ENCODE results near the gene RENBP. TPM values are rescaled to one million over a fixed set of nuclear protein-coding genes. Genes with fewer than 3 reads are reported as not detected.

Gene RENBP
- total RNA-seq, 1 experiment from 2014 or later: 7.1 TPM

DNA sequence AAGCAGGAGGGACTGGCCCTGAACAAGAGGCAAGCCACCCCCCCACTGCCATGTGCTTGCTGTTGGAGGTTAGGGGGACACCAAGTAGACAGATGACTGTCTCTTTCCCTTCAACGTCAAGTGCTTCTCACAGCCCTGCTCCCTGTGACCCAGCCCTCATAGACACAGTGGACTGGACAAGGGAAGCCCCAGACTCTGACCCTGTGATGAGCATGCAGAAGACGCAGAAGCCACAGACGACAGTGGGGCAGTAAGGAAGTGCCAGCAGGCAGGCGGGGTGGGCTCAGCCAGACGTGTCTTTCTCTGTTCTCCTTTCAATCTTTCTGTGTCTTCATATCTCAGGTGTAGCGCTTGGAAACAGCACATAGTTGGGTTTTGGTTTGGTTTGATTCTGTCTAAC, 56.1 kb downstream of the RENBP start:
- H3K79me2 ChIP-seq (ENCODE audit: insufficient read depth, low read length): no peaks in the 10 kb centered on the region
- peaks cover 62 to 67% of the 10 kb centered on the region in 2 experiments for H3K9me3 Mint-ChIP-seq
- H3K56ac ChIP-seq (ENCODE audit: insufficient read length, low read depth, low read length): no peak overlapping the region
- no peak for DNase-seq
- H3K27ac Mint-ChIP-seq: no peak overlapping the region
- H3K4me1 ChIP-seq (ENCODE audit: insufficient read depth, low read length): no peaks in the 10 kb centered on the region
- H3K27ac ChIP-seq (ENCODE audit: insufficient read length, low read depth, low read length): no peak overlapping the region
- H3K4me3 Mint-ChIP-seq: no peak overlapping the region
- no peak overlapping the region for H3K23ac ChIP-seq (ENCODE audit: insufficient read length, low read depth, low read length)
- H3K9ac ChIP-seq (ENCODE audit: extremely low read depth, insufficient read length, low read length): no peak overlapping the region
- no peaks in the 10 kb centered on the region for H4K20me1 ChIP-seq (ENCODE audit: control insufficient read depth, insufficient read depth, insufficient read length)
- no peaks in the 10 kb centered on the region for H3K27me3 ChIP-seq (ENCODE audit: insufficient read depth, low read length)
- no peak overlapping the region for H2AFZ ChIP-seq (ENCODE audit: low read length)
- H4K8ac ChIP-seq (replicated peaks; ENCODE audit: insufficient read length, low read depth, low read length): no peak overlapping the region
- no peak overlapping the region for H2BK20ac ChIP-seq (ENCODE audit: low read depth, low read length, poor library complexity, severe bottlenecking)
- no CpG with 5 or more reads among the region's 6 CpGs for WGBS (ENCODE audit: extremely low coverage, insufficient read length, low lambda C conversion rate)
- H4K91ac ChIP-seq (ENCODE audit: insufficient read length, low read depth, low read length): no peak overlapping the region
- peaks cover 28% of the 10 kb centered on the region for H3K27me3 Mint-ChIP-seq (ENCODE audit: low read depth)
- peaks cover 4 to 16% (median 11%) of the 10 kb centered on the region in 3 experiments; a peak in 6 of 7 replicates for H3K36me3 Mint-ChIP-seq (ENCODE audit: insufficient read depth in 1 of 3, low read depth in 3 of 3)
- H3K4ac ChIP-seq (ENCODE audit: low read depth, low read length): no peak overlapping the region
- H3K4me1 Mint-ChIP-seq: peaks cover 13 to 18% of the 10 kb centered on the region in 2 experiments
- no peak overlapping the region for H2BK5ac ChIP-seq (ENCODE audit: insufficient read length, low read length)
- no peak overlapping the region for H2AK5ac ChIP-seq (ENCODE audit: insufficient read length, low read length)
- no peak overlapping the region for H3T11ph ChIP-seq (ENCODE audit: low read length)
- H3K14ac ChIP-seq (ENCODE audit: insufficient read depth, low read length): no peak overlapping the region
- H4K5ac ChIP-seq (ENCODE audit: insufficient read length, low read depth, low read length): no peak overlapping the region
- H3K4me2 ChIP-seq (ENCODE audit: insufficient read depth, insufficient read length, low read length): no peak overlapping the region
- H2BK12ac ChIP-seq (ENCODE audit: insufficient read length, low read depth, low read length): no peak overlapping the region
- no peak overlapping the region for H3K18ac ChIP-seq (ENCODE audit: insufficient read length, low read depth, low read length)
- H2BK120ac ChIP-seq (ENCODE audit: low read depth, low read length, poor library complexity, severe bottlenecking): no peak overlapping the region
- H3K9me3 ChIP-seq (ENCODE audit: control insufficient read depth, low read depth, low read length): peaks cover 18% of the 10 kb centered on the region
- H3K23me2 ChIP-seq (ENCODE audit: insufficient read length, low read depth, low read length, poor library complexity, severe bottlenecking): peaks cover 4% of the 10 kb centered on the region
- H3K79me1 ChIP-seq (ENCODE audit: insufficient read depth, low read depth, low read length, poor library complexity, severe bottlenecking): no peaks in the 10 kb centered on the region
- no peak overlapping the region for H2BK15ac ChIP-seq (ENCODE audit: low read depth, low read length)
- TF ChIP-seq, protein P1, sequence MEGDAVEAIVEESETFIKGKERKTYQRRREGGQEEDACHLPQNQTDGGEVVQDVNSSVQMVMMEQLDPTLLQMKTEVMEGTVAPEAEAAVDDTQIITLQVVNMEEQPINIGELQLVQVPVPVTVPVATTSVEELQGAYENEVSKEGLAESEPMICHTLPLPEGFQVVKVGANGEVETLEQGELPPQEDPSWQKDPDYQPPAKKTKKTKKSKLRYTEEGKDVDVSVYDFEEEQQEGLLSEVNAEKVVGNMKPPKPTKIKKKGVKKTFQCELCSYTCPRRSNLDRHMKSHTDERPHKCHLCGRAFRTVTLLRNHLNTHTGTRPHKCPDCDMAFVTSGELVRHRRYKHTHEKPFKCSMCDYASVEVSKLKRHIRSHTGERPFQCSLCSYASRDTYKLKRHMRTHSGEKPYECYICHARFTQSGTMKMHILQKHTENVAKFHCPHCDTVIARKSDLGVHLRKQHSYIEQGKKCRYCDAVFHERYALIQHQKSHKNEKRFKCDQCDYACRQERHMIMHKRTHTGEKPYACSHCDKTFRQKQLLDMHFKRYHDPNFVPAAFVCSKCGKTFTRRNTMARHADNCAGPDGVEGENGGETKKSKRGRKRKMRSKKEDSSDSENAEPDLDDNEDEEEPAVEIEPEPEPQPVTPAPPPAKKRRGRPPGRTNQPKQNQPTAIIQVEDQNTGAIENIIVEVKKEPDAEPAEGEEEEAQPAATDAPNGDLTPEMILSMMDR (conservative IDR thresholded peaks at IDR 0.05): no peak
